Posterior vena cava (tissue), 2 donors: ENCODE results near the gene CCBE1. TPM values are rescaled to one million over a fixed set of nuclear protein-coding genes. Genes with fewer than 3 reads are reported as not detected.

ENCODE experiments used
- DNase-seq: peaks from one replicate; pipeline ENCODE4 v3.0.0-alpha.2; 2020; ENCODE audit warnings: low spot score
- intact Hi-C, 2 donors: fragments of 100-400 bp; cut with DNase I; formaldehyde crosslinking; loops; one replicate each; pipeline versions ENCODE4 v1.14.1 to v1.14.2; 2022 to 2023
- total RNA-seq, 2 donors: library from RNA; stranded (reverse); fragmentation: NEBNext Ultra II Directional; extraction: Animal tissue kit (Norgen Biotek cat#: 25700); gene quantifications; one replicate each; pipeline ENCODE4 v1.2.1, GENCODE V29; 2021
- donor health status: DM: yes; HTN: yes; CAD: no.
- donor health status: DM: yes; HTN: yes; CAD: no.

Gene CCBE1
- total RNA-seq, 2 donors from 2014 or later: 2.1 to 3.0 TPM

DNA sequence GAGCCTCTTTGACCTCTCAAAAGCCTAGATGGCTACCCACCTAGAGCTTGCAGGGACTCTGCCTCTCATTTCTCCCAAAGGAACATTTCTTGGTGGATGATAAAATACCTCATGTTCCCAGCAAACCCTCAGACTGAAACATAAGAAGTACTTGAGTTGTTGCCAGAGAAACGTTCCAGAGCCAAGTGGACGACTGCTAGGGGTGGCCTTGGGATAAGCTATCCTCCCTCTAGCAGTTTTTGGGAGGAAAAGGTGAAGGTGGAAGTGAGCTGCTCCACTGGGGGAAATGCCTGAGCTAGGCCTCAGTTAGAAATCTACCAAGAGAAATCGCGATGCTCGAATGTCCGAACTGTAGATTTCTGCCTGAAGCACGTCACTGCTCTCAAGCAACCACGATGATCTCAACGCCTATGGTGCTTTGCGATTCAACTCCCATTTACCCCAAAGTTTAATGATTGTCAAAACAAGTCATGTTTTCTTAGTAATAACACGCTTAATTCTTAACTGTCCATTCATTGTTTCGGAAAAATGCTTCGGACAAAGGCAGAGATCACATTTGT, 91.5 kb downstream of the CCBE1 start:
- intact Hi-C loops: no loop called here
- no peak for DNase-seq

DNA sequence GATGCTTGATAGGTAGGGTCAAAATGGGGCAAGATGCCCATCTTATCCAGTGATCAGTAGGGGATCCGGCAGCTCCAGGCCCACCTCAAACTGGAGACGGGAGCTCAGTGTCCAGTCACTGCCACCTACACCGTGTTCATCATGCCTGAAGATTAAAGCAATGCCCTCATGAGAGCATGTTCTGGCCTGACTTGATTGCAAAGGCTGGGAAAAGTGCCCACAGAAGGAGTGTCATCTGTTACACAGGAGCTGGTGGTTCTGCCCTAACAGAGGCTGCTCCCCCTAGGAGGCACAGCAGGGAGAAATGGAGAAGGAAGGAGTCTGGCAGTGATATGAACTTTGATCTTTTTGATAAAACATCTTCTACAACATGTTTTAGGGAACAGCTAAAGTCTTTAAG, 92.3 kb downstream of the CCBE1 start:
- no peak for DNase-seq
- intact Hi-C loops: no loop called here

DNA sequence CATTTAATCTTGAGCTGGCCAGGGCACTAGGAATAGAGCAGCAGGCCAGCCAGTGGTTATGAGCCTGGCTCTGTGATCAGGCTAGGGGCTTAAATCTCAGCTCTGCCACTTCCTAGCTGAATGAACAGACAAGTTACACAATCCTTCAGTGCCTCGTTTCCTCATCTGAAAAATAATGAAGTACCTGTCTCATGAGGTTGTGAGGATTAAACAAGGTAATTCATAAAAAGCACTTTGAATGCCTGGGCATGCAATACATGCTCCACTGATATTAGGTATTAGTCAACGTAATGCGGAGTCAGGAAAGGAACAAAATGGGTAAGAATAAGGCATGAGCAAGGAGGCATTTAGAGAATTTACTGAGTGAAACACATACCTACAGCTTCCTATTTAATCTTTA, 100.2 kb downstream of the CCBE1 start:
- intact Hi-C loops: no loop called here
- DNase-seq: no peak

DNA sequence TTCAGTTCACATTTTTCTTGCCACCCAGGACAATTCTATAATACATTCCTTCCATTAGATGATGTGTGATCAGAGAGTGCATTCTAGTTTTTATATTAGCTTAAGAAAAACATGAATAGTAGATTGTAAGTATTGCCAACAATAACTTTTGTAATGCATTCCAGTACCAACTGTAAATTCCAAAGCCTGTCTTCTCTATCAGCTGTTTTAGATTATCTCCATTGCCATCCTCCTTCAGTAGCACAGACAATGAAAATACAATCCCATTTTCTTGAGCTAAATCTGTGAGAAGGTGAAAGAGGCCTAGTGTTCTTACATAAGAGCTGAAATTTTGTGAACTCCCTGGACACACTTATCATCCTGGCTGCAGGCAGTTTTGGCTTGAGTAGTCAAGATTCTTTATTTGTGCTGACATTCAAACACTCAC, 103.9 kb downstream of the CCBE1 start:
- DNase-seq: no peak
- intact Hi-C loops: no loop called here

DNA sequence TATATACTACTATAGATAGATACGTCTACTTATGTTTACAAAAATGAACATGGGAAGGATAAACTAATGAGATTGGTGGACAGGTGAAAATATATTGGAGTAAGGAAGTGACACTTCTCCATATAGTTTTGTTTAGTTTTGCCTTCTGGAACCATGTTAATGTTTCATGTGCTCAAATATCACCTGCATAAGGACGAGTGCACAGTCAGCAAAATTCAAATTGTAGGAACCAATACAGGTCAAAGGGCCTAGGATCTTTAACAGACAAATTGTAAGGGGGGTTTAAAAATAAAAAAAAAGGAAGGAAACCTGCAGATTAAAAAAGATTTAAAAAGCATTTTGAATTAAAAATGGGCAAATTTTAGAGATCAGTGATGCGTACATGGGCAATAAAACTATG, 104.6 kb downstream of the CCBE1 start:
- intact Hi-C loops: no loop called here
- no peak for DNase-seq

DNA sequence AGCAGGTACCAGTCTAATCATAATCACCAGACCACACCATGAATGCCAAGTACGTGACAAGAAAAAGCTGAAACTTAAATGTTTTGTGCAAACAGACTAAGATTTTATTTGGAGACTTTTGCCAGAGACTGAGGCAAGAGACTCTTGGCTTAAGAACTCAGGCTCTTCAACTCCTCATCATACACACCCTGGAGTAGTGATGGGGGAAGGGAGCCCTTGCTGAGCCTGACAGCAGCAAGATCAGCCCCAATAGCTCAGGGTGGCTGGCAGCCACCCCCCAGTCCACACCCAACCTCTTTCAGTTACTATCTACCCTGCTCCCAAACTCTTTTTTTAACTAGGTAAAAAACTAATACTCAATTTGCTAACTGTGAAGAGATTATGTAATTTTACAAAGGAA, 114.8 kb downstream of the CCBE1 start:
- DNase-seq: no peak
- intact Hi-C loops: no loop called here

DNA sequence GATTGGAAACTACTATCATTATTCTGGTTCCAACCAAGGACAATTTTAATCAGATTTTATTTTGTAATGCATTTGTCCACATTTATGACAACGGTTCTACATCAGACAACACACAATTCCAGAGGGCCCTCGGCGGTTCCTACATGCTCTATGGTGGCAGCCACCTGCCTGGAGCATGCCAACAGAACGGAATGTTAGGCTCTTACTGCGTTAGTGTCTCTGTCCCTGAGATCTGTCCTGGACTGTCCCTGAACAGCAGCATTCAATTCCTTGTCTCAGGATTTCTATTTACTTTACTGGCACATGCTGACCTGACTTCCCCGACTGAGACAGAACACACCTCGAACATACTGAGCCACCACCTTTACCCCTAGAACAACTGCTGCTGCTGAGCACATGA, 117.7 kb downstream of the CCBE1 start:
- intact Hi-C loops: no loop called here
- DNase-seq: no peak

DNA sequence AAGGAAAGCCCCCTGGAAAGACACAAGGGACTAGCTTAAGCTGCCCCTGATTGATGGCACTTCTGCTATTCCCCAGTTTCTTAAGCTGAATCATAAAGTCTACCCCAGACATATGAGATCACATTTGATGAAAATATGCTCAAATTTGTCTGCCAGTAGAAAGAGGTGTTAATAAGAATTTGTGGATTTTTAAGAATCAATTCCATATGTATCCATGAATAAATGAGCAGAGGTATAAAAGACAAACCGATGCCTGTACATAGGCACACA, 119.9 kb downstream of the CCBE1 start:
- no peak for DNase-seq
- intact Hi-C loops: no loop called here

DNA sequence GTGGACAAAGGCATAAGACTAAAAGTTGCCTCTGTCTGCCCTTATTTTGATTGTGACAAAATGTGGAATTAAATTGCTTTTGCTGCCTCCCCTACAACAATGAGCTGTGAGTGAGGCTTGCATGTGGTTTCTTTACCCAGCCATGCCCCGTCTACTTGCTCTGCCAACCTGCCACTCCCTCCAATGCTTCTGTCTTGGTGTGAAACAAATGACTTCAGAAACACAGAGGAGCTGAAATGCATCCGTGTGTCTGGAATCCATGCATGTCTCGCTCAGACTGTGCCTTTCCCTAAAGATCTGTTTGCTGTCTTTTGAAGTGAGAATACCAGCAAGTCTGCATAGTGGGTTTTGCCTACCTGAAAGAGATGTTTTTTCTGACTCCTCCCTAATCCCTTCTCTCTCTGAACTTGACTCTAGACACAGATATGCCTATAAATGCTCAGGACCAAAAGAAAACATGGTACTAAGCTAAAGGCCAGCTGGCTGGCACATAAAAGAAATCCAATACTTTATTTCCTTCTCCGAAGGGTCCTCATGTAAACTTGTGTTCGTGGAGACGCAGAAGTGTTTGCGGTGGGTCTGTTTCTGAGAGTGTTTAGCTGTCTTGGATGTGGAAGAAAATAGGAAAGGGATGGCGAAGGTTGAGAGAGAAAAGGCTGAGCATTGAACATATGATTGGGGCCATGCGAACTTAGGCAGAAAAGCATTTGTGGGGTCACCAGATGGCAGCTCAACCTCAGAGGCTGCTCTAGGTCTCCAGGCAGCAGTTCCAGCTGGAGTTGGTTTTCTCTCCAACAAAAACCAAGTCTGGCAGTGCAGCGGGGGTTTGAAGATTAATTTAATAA, 120.5 kb downstream of the CCBE1 start:
- intact Hi-C loops: no loop called here
- no peak for DNase-seq

DNA sequence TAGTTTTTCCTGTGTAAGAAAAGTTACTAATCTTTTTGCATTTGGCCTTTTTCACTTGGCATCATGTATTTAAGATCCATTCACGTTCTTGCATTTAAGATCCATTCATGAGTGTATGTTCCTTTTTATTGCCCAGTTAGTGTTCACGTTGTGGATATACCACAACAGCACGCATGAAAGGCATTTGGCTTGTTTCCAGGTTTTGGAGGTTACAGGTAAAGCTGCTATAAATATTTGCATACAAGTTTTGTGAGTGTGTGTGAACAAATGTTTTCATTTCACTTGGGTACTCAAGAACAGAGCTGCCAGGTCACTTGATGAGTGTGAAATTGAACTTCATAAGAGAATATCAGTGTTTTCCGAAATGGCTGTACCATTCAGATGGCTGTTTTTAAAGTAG, 121.2 kb downstream of the CCBE1 start:
- no peak for DNase-seq
- intact Hi-C loops: no loop called here

DNA sequence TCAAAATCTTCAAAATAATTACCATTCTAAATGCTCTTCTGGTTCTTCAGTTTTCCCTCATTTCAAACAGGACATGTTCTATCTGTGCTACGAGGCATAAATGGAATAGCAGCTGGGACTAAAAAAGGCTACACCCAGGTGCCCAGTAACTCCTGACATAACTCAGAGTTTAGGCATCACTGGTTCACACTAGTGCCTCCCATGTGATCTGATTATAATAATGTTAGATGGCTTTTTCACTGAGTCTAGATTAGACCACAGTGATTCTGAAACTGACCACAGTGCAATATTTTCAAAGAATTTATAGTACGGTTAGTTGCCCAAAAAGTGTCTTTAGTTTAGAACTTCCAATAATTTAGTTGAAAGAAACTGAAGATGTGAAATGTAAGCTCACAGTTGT, 123.3 kb downstream of the CCBE1 start:
- DNase-seq: no peak
- intact Hi-C loops: no loop called here

DNA sequence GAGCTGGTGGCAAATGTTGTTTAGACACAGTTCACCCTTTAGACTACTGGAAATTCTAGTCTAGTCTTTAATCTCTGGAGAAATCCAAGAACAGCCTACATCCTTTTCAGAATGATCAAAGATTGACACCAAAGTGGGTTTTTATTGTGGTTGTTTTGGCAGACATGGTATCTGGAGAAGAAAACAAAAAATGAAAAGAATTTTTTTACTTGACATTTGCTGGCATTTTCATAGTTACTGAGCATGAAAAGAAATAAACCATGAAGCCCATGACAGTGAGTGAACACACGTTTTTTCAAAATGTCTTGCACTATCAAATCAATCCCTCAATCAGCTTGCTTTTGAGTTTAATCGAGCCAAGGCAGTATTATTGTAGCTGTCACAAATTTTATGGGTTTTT, 125.3 kb downstream of the CCBE1 start:
- intact Hi-C loops: no loop called here
- DNase-seq: no peak

DNA sequence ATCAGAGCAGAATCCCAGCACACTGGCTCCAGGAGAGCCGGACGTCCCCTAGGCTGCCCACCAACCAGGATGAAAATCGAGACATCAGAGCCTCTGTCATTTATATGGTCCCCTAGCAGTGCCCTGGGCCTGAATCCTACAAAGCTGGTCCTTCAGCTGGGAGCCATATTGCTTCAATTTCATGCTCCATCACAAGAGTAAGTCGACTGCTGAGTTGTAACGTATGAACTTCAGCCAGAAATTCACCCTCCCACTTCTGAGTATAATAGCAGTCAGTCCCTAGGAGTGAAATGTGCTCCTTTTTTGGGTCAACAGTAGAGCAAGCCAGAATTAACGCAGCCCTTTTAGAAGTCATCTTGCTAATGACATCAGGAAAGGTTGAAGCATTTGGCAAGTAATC, 126.4 kb downstream of the CCBE1 start:
- no peak for DNase-seq

DNA sequence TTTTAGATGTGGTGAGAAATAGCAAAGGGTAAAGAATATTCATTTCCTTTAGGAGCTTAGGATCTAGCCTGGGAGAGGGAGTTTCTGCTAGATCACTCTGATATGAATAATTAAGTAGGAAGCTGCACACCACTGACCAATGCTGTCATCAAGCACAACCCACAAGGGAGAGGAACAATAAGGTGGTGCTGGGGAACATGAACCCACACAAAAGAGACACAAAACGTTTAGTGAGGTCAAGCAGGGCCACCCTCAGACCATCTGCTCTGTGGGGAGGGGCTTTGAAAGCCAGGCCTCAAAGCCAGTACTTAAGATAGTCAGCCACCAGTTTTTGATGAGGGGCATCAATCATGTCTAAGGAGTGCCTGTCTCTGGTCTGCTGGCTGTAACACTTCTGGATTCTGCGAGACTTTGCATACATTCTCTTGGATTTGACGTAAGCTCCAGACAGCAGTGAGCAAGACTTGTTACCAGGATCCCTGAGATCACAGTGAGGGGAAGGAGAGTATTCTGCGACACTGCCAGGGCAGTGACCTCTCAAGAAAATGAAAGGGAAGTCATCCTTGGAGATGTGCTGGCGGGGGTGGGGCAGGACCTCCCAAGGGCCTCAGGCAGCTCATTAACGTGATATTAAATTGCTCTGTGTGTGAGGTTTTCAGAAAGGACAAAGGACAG, 127.0 kb downstream of the CCBE1 start:
- intact Hi-C loops: no loop called here

More for the DNA sequence above, 126.4 kb downstream of the CCBE1 start:
- intact Hi-C loops: no loop called here

DNA sequence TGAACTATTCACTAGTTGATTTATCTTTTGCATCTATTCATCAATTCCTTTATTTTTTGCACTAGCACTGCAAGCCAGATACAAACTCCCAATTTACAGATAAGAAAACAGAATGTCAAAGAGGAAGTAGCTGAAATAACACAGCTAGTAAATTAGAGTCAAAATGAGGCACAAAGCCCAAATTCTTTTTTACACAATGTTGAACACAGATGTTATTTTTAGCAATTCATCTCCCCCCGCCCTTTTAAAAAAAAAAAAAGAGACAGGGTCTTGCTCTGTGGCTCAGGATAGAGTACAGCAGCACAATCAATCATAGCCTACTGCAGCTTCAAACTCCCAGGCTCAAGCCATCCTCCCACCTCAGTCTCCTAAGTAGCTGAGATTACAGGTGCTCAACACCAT, 127.8 kb downstream of the CCBE1 start:
- DNase-seq: no peak
- intact Hi-C loops: no loop called here

More for the DNA sequence above, 127.0 kb downstream of the CCBE1 start:
- no peak for DNase-seq

DNA sequence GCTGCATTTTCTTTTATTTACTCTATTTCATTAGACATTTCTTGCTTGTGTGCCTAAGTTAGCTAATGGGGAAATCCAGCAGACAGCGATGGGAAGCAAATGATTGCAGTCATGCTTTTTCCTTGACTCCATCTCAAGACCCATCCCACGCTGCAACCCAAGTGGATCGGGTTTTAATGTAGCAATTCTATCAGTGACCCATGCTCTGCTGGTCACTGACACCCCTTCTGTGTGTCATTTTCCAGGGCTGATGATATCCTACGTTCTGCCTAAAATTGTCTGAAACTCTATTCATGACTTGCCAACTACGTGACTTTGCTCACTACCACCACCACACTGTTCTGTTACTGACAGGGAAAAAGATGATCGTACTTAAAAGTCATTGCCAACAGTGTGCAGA, 129.8 kb downstream of the CCBE1 start:
- DNase-seq: no peak

DNA sequence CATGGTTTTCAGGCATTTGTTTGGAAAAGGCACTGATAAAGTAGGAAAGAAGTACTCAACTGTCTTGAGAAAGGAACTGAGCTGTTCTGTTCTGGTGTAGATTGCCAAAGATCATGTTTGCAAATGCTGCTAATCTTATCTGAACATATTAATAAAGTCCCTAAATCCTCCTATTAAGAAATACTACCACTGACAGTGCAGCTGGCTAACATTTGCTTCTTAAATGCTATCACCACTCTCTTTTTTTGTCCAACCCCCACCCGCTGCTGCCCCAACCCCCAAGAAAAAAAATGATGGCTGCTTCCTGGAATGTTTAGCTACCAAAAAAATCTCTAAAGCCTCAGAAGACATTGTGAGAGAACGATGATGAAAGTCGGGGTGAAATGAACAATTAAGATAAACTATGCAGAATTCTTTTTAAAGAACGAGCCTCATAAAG, 130.7 kb downstream of the CCBE1 start:
- intact Hi-C loops: no loop called here
- DNase-seq: no peak

More for the DNA sequence above, 129.8 kb downstream of the CCBE1 start:
- intact Hi-C loops: no loop called here

DNA sequence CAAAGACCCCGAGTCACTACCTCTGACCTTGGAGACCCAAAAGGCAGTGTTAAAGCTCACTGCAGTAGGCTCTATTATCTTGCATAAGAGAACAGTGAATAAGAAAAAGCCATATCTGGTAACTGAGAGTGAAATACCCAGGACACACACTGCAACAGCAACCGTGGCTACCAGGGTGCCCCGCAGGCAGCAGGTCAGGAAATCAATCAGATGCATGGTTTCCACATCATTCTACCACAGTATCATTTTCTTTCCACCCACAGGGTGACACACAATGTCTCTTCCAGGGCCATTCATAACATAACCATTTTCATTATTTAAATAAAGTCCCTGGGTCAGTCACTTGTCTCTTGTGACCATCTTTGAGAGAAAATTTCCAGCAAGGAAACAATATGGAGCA, 131.3 kb downstream of the CCBE1 start:
- no peak for DNase-seq
- intact Hi-C loops: no loop called here

DNA sequence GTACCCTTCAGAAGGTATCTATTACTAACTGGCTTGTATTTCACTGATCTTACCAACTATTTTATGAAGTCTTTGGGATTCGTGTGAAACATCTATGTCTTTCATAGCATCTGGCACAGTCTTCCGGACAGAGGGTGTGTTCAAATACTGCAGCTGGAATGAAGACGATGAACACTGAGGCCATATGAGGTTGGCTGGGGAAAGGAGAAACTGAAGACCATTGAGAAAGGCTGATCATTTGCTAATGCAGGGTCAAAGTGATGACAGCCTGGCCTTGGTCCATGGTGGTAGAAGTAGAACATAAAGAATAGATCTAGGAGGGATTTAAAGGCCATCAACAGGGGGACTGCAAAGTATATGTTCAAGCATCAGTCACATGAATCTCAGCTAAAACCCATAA, 132.7 kb downstream of the CCBE1 start:
- intact Hi-C loops: no loop called here
- no peak for DNase-seq

DNA sequence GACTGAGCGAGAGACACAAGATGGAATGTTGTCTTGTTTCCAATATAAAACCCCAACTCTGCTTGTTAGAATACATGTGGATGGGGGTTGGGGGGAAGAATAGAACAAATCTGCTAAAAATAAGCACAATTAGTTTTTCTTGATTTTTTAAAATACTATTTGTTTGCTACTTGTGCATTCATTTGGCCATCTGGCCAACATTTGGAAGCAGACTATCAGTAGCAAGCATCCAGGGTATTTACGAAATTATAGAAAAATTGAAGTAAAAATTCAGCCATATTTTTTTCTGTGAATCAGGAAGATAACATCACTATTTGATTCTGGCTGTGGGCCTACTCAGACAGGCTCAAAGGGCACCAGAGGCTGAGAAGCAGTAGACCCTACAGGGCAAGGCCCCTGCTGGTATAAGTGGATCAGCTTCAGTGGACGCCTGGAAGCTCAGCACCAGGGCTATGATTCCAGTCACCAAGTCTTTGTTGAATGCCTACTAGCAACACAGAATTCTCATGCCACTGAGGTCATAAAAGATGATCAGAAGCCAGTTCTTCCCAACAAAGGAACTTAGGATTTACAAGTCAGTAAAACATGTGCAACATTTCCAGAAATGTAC, 133.9 kb downstream of the CCBE1 start:
- intact Hi-C loops: no loop called here
- no peak for DNase-seq
